Breast epithelium (tissue), 4 donors: ENCODE measurements around the gene KLHDC8B. TPM values are rescaled to one million over a fixed set of nuclear protein-coding genes. Genes with fewer than 3 reads are reported as not detected.

Experiments used
- DNase-seq, 2 donors: peaks; one replicate each; pipeline ENCODE4 v3.0.0-alpha.2; 2019; ENCODE audit warnings: low spot score in 2 of 2
- H3K27ac ChIP-seq, 2 donors: fragments of 200-600 bp; sonication (generic) in 1 of 2; one replicate each; pipeline ENCODE4 v1.5.1; 2016 to 2019; ENCODE audit warnings: mild to moderate bottlenecking in 1 of 2
- H3K27me3 ChIP-seq, 2 donors: fragments of 200-600 bp; sonication (generic) in 1 of 2; one replicate each; pipeline versions ENCODE4 v1.5.1 to v1.6.0; 2017 to 2019; ENCODE audit warnings: control low read depth in 1 of 2, mild to moderate bottlenecking in 1 of 2
- H3K36me3 ChIP-seq: fragments of 200-600 bp; one replicate; pipeline ENCODE4 v1.5.1; 2019
- H3K4me1 ChIP-seq, 2 donors: fragments of 200-600 bp; sonication (generic); one replicate each; pipeline ENCODE4 v1.5.1; 2016 to 2019; ENCODE audit warnings: control low read depth in 1 of 2
- H3K4me3 ChIP-seq, 3 donors: fragments of 200-600 bp; sonication (generic); 1 replicate in 2 of 3; 2 replicates in 1 of 3; pipeline ENCODE4 v1.5.1; 2016 to 2019; ENCODE audit warnings: mild to moderate bottlenecking in 3 of 3, moderate library complexity in 2 of 3
- H3K9me3 ChIP-seq, 2 donors: fragments of 200-600 bp; sonication (generic) in 1 of 2; one replicate each; pipeline ENCODE4 v1.5.1; 2016 to 2019; ENCODE audit warnings: control low read depth in 1 of 2
- POLR2A ChIP-seq: fragments of 450-650 bp; IDR thresholded peaks from one replicate; pipeline ENCODE4 v1.6.1; 2016; ENCODE audit warnings: antibody characterized with exemption, mild to moderate bottlenecking, moderate library complexity
- POLR2AphosphoS5 ChIP-seq, 3 donors: sonication (generic); formaldehyde crosslinking; IDR thresholded peaks; one replicate each; pipeline ENCODE4 v1.6.1; 2017; ENCODE audit warnings: antibody characterized with exemption in 3 of 3
- intact Hi-C: fragments of 100-400 bp; cut with DNase I; formaldehyde crosslinking; loops from one replicate; pipeline ENCODE4 v1.15.1; 2023; ENCODE audit warnings: low total_unique reads
- total RNA-seq, 3 donors: library from RNA; depleted of rRNA; stranded (reverse); fragments of >200 nt; gene quantifications; one replicate each; pipeline ENCODE4 v1.1.0, GENCODE V29; 2016
- TF ChIP-seq, protein P1 (sequence below), 3 donors: fragments of 450-650 bp; IDR thresholded peaks; one replicate each; pipeline ENCODE4 v1.5.1; 2016 to 2017; ENCODE audit warnings: antibody characterized with exemption in 3 of 3, mild to moderate bottlenecking in 3 of 3, moderate library complexity in 3 of 3

Gene KLHDC8B
- total RNA-seq, 3 donors from 2014 or later: 38.7 to 106 (median 46.2) TPM

DNA sequence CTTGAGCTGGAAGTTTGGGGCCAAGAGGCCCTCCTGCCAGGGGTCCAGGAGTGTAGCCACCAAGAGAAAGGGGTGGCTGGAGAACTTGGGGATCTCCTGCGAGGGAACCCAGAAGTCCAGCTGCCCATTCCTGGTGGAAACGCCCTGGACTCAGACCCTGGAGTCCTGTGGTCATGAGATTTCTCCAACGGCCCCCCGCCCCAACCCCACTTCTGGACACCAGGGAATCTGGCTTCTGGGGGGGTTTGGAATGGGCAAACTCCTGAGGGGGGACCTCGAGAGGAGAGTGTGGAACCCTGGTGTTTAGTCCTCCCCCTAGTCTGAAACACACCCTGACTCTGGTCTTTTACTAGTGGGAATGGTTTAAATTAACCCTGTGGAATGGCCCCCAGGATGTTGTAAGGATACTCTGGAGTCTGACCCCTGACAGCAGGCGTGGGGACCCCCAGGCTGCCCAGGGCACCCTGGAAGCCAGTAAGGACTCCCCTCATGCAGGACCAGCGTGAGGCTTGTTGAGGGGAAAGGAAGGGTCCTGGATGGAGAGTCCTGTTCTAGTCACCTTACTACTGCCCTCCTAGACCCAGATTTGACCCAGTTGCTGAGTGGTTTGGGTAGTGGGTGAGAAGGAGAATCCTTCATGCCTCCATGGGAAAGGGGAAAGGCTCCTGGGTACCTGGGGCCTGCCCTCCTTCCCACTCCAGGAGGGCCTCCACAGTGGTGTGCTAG is 540 bp downstream of the KLHDC8B start:
- H3K4me3 ChIP-seq: peak overlapping the region; percentile 65 to 81 (median 75)
- no peak for DNase-seq
- intact Hi-C loops: loop anchor here (10.0 kb wide), 1 partner anchor 283 kb away; no protein-coding TSS in a partner anchor
- H3K4me1 ChIP-seq: peaks cover 8 to 11% of the 10 kb centered on the region in 2 donors
- H3K27me3 ChIP-seq: no peaks in the 10 kb centered on the region
- H3K27ac ChIP-seq: peak overlapping the region; percentile 82 to 85
- no peaks in the 10 kb centered on the region for H3K9me3 ChIP-seq
- no peak for TF ChIP-seq POLR2AphosphoS5 (IDR thresholded peaks at IDR 0.05)
- TF ChIP-seq POLR2A: no peak
- TF ChIP-seq, protein P1, sequence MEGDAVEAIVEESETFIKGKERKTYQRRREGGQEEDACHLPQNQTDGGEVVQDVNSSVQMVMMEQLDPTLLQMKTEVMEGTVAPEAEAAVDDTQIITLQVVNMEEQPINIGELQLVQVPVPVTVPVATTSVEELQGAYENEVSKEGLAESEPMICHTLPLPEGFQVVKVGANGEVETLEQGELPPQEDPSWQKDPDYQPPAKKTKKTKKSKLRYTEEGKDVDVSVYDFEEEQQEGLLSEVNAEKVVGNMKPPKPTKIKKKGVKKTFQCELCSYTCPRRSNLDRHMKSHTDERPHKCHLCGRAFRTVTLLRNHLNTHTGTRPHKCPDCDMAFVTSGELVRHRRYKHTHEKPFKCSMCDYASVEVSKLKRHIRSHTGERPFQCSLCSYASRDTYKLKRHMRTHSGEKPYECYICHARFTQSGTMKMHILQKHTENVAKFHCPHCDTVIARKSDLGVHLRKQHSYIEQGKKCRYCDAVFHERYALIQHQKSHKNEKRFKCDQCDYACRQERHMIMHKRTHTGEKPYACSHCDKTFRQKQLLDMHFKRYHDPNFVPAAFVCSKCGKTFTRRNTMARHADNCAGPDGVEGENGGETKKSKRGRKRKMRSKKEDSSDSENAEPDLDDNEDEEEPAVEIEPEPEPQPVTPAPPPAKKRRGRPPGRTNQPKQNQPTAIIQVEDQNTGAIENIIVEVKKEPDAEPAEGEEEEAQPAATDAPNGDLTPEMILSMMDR (IDR thresholded peaks at IDR 0.05): no peak
- H3K36me3 ChIP-seq: no peaks in the 10 kb centered on the region

- TF ChIP-seq POLR2A (no peak), POLR2AphosphoS5 (IDR thresholded peaks at IDR 0.05) (no peak)
- TF ChIP-seq, protein P1 (IDR thresholded peaks at IDR 0.05): no peak
- peak overlapping the region; percentile 65 to 81 (median 75) for H3K4me3 ChIP-seq
- H3K27ac ChIP-seq: peak overlapping the region; percentile 82 to 85
- no peaks in the 10 kb centered on the region for H3K9me3 ChIP-seq
- DNase-seq: no peak
- no peaks in the 10 kb centered on the region for H3K36me3 ChIP-seq
- H3K27me3 ChIP-seq: no peaks in the 10 kb centered on the region
- intact Hi-C loops: loop anchor here (10.0 kb wide), 1 partner anchor 282 kb away; no protein-coding TSS in a partner anchor
- peaks cover 8 to 11% of the 10 kb centered on the region in 2 donors for H3K4me1 ChIP-seq
Observed at GRCh38 chr3:49172551-49173041, 1.2 kb downstream of the KLHDC8B start.

DNA sequence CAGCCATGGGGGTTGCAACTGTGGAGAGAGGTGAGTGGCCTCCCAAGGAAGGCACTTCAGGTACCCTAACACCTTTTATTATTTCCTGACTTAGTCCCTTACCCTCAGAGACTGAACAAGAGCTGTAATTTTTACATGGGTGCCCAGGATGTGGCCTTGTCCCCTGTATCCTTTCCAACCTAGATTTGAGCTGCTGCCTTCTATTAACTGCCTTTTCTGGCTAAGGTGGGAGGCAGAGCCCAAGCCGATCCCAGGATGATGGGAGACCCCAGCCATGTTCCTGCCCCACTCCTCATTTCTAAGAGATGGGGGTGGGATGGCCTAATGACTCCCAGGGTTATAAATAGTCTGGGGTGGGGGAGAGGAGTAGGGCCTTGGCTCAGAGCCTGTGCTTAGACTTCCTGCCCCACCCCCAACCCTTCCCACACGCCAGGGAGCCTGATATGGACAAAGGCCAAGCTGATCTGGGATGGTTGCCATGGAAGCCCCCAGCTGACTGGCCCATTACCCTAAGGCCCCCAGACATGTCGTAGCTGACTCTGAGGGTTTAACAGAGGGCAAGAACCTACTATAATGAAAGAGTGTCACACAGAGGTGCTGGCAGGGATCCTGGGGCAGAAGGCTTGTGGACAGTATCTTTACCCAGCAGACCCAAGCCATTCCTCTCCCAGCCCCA is 1.9 kb downstream of the KLHDC8B start:
- Histone ChIP-seq H3K9me3 (no peaks in the 10 kb centered on the region), H3K27me3 (no peaks in the 10 kb centered on the region), H3K4me1 (peaks cover 8 to 11% of the 10 kb centered on the region in 2 donors), H3K36me3 (no peaks in the 10 kb centered on the region), H3K27ac (peak overlapping the region; percentile 82 to 85), H3K4me3 (peak overlapping the region; percentile 65 to 81 (median 75))
- TF ChIP-seq POLR2A (no peak), POLR2AphosphoS5 (IDR thresholded peaks at IDR 0.05) (no peak)
- TF ChIP-seq, protein P1 (IDR thresholded peaks at IDR 0.05): no peak
- intact Hi-C loops: loop anchor here (10.0 kb wide), 1 partner anchor 282 kb away; no protein-coding TSS in a partner anchor
- DNase-seq: no peak

DNA sequence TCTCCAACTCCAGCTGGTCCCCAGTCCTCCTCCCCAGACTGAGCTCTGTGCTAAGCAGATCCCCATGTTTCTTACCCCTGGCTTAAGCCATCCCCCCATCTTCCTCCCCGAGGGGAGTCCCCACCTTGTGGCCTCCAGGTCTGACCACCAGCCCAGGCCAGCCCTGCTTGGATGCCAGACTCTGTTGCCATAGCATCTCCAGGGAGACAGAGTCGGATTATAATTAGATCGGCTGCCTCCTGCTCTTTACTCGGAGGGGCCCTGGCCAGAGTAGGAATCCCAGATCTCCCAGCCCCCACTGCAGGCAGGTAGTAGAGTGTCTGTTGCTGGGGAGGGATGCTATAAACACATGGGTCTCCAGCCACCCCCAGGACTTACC is 2.4 kb downstream of the KLHDC8B start:
- Histone ChIP-seq H3K4me1 (peaks cover 8 to 11% of the 10 kb centered on the region in 2 donors), H3K4me3 (peak overlapping the region; percentile 65 to 81 (median 75)), H3K27me3 (no peaks in the 10 kb centered on the region), H3K36me3 (no peaks in the 10 kb centered on the region), H3K27ac (peak overlapping the region; percentile 82 to 85), H3K9me3 (no peaks in the 10 kb centered on the region)
- DNase-seq: no peak
- TF ChIP-seq POLR2A (no peak), POLR2AphosphoS5 (IDR thresholded peaks at IDR 0.05) (no peak)
- TF ChIP-seq, protein P1 (IDR thresholded peaks at IDR 0.05): no peak
- intact Hi-C loops: loop anchor here (10.0 kb wide), 1 partner anchor 281 kb away; no protein-coding TSS in a partner anchor
